Fibroblast of mammary gland (primary cell): ENCODE results near the gene HSF5.

Source experiments
- DNase-seq: peaks from one replicate; pipeline ENCODE4 v3.0.0-alpha.2; 2010; ENCODE audit warnings: low read depth
- H3K4me3 ChIP-seq: 2 replicates; pipeline ENCODE4 v1.5.1; 2011; ENCODE audit warnings: low read depth, mild to moderate bottlenecking, low read length, moderate library complexity; ENCODE audit not compliant: control insufficient read depth
- CTCF ChIP-seq: conservative IDR thresholded peaks from 2 replicates; pipeline ENCODE4 v1.5.1; 2011; ENCODE audit warnings: low read depth, low read length, inconsistent platforms; ENCODE audit not compliant: control insufficient read depth, insufficient read depth

HSF5 gene

DNA sequence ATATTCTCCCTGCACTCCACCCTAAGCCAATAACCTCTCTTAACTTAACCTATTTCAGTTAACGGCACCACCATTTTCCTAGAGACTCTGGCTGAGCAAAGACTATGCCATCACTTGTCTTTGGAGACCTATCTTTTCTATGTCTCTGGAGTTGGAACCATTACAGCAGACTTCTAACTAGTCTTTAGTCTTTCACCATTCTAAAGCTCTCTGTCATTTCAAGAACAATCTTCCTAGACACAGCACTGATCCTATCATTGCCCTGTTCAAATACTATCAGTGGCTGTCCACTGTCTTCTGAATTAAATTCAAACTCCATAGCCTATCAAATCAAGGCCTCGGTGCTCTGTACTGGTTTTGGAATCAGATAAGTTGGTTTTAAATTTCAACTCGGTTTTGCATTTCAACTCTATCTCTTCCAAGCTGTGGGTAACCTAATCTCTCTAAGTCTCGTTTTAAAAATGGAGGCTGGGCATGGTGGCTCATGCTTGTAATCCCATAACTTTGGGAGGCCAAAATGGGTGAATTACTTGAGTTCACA lies 102.8 kb downstream of the HSF5 start:
- no peak overlapping the region for H3K4me3 ChIP-seq
- no peak for TF ChIP-seq CTCF
- DNase-seq, result no peak

GRCh38 chr17:58384897-58385296 lies 103.3 kb downstream of the HSF5 start:
- TF ChIP-seq CTCF, result no peak
- DNase-seq, result no peak

DNA sequence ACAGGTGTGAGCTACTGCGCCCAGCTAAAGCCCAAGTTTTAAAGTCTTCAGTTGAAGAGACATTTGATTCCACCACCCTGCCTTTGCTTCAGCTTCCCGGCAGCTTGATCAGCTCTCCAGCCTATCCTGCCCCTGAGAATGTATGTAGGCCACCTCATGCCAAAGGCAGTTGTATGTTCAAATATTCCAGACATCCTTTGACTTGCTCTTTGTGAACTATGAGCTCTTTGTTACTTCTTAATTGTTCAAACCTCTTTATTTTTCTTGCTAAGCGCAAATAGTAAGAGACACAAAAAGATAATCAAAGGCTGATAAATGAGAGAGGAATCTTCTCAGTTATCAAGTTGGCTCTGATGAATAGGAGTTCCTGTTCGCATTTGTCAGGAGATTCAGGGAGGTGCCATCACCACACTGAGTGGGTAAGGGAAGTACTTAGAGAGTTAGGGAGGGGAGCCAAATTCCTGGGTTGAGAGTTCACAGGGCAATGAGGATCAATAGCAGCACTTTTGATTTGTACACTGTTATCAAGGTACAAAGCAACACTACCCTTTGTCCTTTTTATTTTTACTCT lies 104.2 kb downstream of the HSF5 start:
- no peak overlapping the region for H3K4me3 ChIP-seq
- no peak for DNase-seq
- no peak for TF ChIP-seq CTCF

More at GRCh38 chr17:58384897-58385296, 103.3 kb downstream of the HSF5 start:
- H3K4me3 ChIP-seq, result no peak overlapping the region

DNA sequence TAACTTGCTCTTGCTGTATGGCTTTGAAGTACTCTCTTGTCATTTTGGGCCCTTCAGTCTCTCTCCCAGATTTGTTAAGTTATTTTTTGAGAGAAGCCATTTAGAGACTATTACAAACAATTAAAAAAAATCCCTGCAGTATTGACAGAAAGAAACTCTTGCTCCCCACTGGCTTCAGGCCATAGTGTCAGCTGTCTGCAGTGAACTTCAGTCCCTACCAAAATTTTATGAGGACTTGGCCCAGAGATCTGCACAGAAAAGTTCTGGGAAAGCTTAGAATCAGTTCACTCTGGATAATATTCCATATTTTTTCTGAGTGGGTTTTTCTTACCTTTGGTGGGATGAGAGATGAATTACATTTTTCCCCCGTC lies 105.4 kb downstream of the HSF5 start:
- DNase-seq, result no peak
- no peak overlapping the region for H3K4me3 ChIP-seq
- TF ChIP-seq CTCF, result no peak

GRCh38 chr17:58382108-58382871 lies 105.9 kb downstream of the HSF5 start:
- TF ChIP-seq CTCF, result no peak
- no peak overlapping the region for H3K4me3 ChIP-seq
- no peak for DNase-seq

- DNase-seq, result no peak
- TF ChIP-seq CTCF, result no peak
- no peak overlapping the region for H3K4me3 ChIP-seq
Observed at GRCh38 chr17:58381124-58382035, 106.8 kb downstream of the HSF5 start.
